GM12892 (cell line): Measurements from ENCODE around the gene MAPK6.
A peak's percentile ranks its signal among the peaks of the same experiment; 100 is the strongest.
"Not testable (repeated sequence)": the region's sequence is repeated elsewhere in the genome, so short reads cannot be mapped to it uniquely, and the experiment has no call there.

Source experiments
- DNase-seq: peaks from one replicate; pipeline ENCODE4 v3.0.0; 2011; ENCODE audit not compliant: insufficient read length
- FAIRE-seq: peaks from 2 replicates; lab custom pipeline; 2011; peaks lifted over from hg19 to GRCh38; lab: Jason Lieb, UNC
- POLR2A ChIP-seq: IDR thresholded peaks from 2 replicates; pipeline ENCODE4 v1.6.1; 2011; ENCODE audit warnings: low read depth, low read length, control low read depth
- POLR2AphosphoS5 ChIP-seq: IDR thresholded peaks from 2 replicates; pipeline ENCODE4 v1.6.1; 2011; ENCODE audit warnings: low read depth, low read length, control low read depth
- TAF1 ChIP-seq: IDR thresholded peaks from 2 replicates; pipeline ENCODE4 v1.6.1; 2011; ENCODE audit warnings: low read depth, mild to moderate bottlenecking, control low read depth, low read length, borderline replicate concordance

MAPK6 gene

GRCh38 chr15:52094811-52095584 lies 76.0 kb downstream of the MAPK6 start:
- TF ChIP-seq POLR2AphosphoS5 (no peak), POLR2A (no peak), TAF1 (no peak)
- FAIRE-seq = no peak
- no peak for DNase-seq

- no peak for DNase-seq
- no peak for FAIRE-seq
- TF ChIP-seq POLR2A (no peak), TAF1 (no peak), POLR2AphosphoS5 (no peak)
These were observed 76.7 kb downstream of the MAPK6 start for GRCh38 chr15:52095597-52096262.

- DNase-seq, FAIRE-seq: not testable (repeated sequence)
These were observed 77.5 kb downstream of the MAPK6 start for GRCh38 chr15:52096536-52096935.

- FAIRE-seq = no peak
- no peak for TF ChIP-seq TAF1
- TF ChIP-seq POLR2AphosphoS5 = no peak
- TF ChIP-seq POLR2A = no peak
- DNase-seq = no peak
These were observed 78.2 kb downstream of the MAPK6 start for GRCh38 chr15:52097180-52097579.

- TF ChIP-seq TAF1 = no peak
- TF ChIP-seq POLR2AphosphoS5 = no peak
- TF ChIP-seq POLR2A = no peak
- FAIRE-seq (no peak), DNase-seq (no peak)
These were observed 79.3 kb downstream of the MAPK6 start for GRCh38 chr15:52098323-52098722.

- no peak for DNase-seq
- TF ChIP-seq POLR2AphosphoS5 (no peak), POLR2A (no peak), TAF1 (no peak)
- no peak for FAIRE-seq
These were observed 80.7 kb downstream of the MAPK6 start for GRCh38 chr15:52099651-52100272.

GRCh38 chr15:52100807-52101442 lies 81.9 kb downstream of the MAPK6 start:
- FAIRE-seq = no peak
- no peak for DNase-seq
- no peak for TF ChIP-seq TAF1
- no peak for TF ChIP-seq POLR2A
- TF ChIP-seq POLR2AphosphoS5 = no peak

GRCh38 chr15:52101542-52102323 lies 82.7 kb downstream of the MAPK6 start:
- no peak for TF ChIP-seq POLR2A
- no peak for TF ChIP-seq TAF1
- no peak for TF ChIP-seq POLR2AphosphoS5
- DNase-seq = peak; percentile 37
- no peak for FAIRE-seq

GRCh38 chr15:52102463-52102862 lies 83.4 kb downstream of the MAPK6 start:
- DNase-seq (no peak), FAIRE-seq (no peak)
- TF ChIP-seq POLR2A (no peak), TAF1 (no peak), POLR2AphosphoS5 (no peak)

GRCh38 chr15:52103217-52104207 lies 84.5 kb downstream of the MAPK6 start:
- TF ChIP-seq TAF1 (peak; percentile 22; the same call in 1 of the 2 replicates), POLR2A (peak; percentile 43; the same call in 1 of the 2 replicates), POLR2AphosphoS5 (0 out of 2 replicates have a peak, but pooled peaks have one; percentile 31)
- peak; percentile 86 for FAIRE-seq
- DNase-seq = no peak
